Vagina (tissue), 2 donors: ENCODE data around the gene SSTR1. TPM values are rescaled to one million over a fixed set of nuclear protein-coding genes. Genes with fewer than 3 reads are reported as not detected.

Source experiments
- DNase-seq, 2 donors: peaks; one replicate each; pipeline ENCODE4 v3.0.0-alpha.2; 2017; ENCODE audit errors: extremely low spot score in 2 of 2
- H3K27ac ChIP-seq: fragments of 200-600 bp; sonication (generic); one replicate; pipeline ENCODE4 v1.5.1; 2019
- H3K27me3 ChIP-seq: fragments of 200-600 bp; sonication (generic); one replicate; pipeline ENCODE4 v1.5.1; 2019
- H3K36me3 ChIP-seq, 2 donors: fragments of 200-600 bp; sonication (generic); one replicate each; pipeline ENCODE4 v1.5.1; 2017 to 2019
- H3K4me1 ChIP-seq: fragments of 200-600 bp; sonication (generic); one replicate; pipeline ENCODE4 v1.5.1; 2019
- H3K4me3 ChIP-seq, 2 donors: fragments of 200-600 bp; sonication (generic); 1 replicate in 1 of 2; 2 replicates in 1 of 2; pipeline ENCODE4 v1.5.1; 2016 to 2019
- H3K9me3 ChIP-seq: fragments of 200-600 bp; sonication (generic); one replicate; pipeline ENCODE4 v1.5.1; 2019
- POLR2A ChIP-seq, 2 donors: fragments of 450-650 bp; IDR thresholded peaks; one replicate each; pipeline ENCODE4 v1.6.1; 2017; ENCODE audit warnings: antibody characterized with exemption in 2 of 2, mild to moderate bottlenecking in 2 of 2, moderate library complexity in 2 of 2
- POLR2AphosphoS5 ChIP-seq, 2 donors: sonication (generic); formaldehyde crosslinking; IDR thresholded peaks; one replicate each; pipeline ENCODE4 v1.9.0; 2017; ENCODE audit warnings: antibody characterized with exemption in 2 of 2, mild to moderate bottlenecking in 2 of 2, low read depth in 1 of 2; ENCODE audit not compliant: insufficient read depth in 1 of 2
- intact Hi-C: fragments of 100-400 bp; cut with DNase I; formaldehyde crosslinking; loops from one replicate; pipeline ENCODE4 v1.15.1; 2023
- total RNA-seq: library from RNA; depleted of rRNA; stranded (reverse); fragments of >200 nt; gene quantifications from one replicate; pipeline ENCODE4 v1.2.3, GENCODE V29; 2016
- TF ChIP-seq, protein P1 (sequence below), 3 experiments: fragments of 450-650 bp in 2 of 3; fragments of 200-600 bp in 1 of 3; sonication (generic) in 1 of 3; IDR thresholded peaks; one replicate each; pipeline ENCODE4 v1.5.1; 2017 to 2019; ENCODE audit warnings: antibody characterized with exemption in 3 of 3, mild to moderate bottlenecking in 2 of 3, moderate library complexity in 2 of 3

SSTR1 gene
- total RNA-seq, 1 donor from 2014 or later, result 1.2 TPM

DNA sequence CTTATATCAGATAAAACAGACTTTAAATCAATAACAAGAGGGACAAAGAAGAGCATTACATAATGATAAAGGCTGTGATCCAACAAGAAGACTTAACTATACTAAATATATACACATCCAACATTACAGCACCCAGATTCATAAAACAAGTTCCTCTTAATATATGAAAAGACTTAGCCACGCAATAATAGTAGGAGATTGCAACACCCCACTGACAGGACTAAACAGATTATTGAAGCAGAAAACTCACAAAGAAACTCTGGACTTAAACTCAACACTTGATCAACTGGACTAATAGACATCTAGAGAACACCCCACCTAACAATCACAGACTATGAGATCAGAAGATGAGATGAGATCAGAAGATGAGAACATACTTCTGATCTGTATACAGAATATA, 53.9 kb downstream of the SSTR1 start:
- intact Hi-C loops, result no loop called here
- TF ChIP-seq POLR2AphosphoS5 (IDR thresholded peaks at IDR 0.05; ENCODE audit: insufficient read depth in 1 of 2, low read depth in 1 of 2) (no peak), POLR2A (IDR thresholded peaks at IDR 0.05) (no peak)
- TF ChIP-seq, protein P1, sequence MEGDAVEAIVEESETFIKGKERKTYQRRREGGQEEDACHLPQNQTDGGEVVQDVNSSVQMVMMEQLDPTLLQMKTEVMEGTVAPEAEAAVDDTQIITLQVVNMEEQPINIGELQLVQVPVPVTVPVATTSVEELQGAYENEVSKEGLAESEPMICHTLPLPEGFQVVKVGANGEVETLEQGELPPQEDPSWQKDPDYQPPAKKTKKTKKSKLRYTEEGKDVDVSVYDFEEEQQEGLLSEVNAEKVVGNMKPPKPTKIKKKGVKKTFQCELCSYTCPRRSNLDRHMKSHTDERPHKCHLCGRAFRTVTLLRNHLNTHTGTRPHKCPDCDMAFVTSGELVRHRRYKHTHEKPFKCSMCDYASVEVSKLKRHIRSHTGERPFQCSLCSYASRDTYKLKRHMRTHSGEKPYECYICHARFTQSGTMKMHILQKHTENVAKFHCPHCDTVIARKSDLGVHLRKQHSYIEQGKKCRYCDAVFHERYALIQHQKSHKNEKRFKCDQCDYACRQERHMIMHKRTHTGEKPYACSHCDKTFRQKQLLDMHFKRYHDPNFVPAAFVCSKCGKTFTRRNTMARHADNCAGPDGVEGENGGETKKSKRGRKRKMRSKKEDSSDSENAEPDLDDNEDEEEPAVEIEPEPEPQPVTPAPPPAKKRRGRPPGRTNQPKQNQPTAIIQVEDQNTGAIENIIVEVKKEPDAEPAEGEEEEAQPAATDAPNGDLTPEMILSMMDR (IDR thresholded peaks at IDR 0.05), result no peak
- H3K27me3 ChIP-seq, result no peaks in the 10 kb centered on the region

More for the DNA sequence above, 53.9 kb downstream of the SSTR1 start:
- no peaks in the 10 kb centered on the region for H3K36me3 ChIP-seq
- H3K9me3 ChIP-seq, result no peaks in the 10 kb centered on the region
- H3K4me1 ChIP-seq, result no peaks in the 10 kb centered on the region
- no peak overlapping the region for H3K27ac ChIP-seq
- no peak for DNase-seq
- no peak overlapping the region for H3K4me3 ChIP-seq

Other genes starting within 250 kb of the SSTR1 start
- gene CLEC14A, start 48.2 kb downstream of the SSTR1 start, total RNA-seq, result 33.1 TPM